Measurements from ENCODE around the gene COL5A3. TPM values are rescaled to one million over a fixed set of nuclear protein-coding genes. Genes with fewer than 3 reads are reported as not detected.

Gene COL5A3
- polyA plus RNA-seq, 1 donor from 2014 or later, result 0.11 TPM

DNA sequence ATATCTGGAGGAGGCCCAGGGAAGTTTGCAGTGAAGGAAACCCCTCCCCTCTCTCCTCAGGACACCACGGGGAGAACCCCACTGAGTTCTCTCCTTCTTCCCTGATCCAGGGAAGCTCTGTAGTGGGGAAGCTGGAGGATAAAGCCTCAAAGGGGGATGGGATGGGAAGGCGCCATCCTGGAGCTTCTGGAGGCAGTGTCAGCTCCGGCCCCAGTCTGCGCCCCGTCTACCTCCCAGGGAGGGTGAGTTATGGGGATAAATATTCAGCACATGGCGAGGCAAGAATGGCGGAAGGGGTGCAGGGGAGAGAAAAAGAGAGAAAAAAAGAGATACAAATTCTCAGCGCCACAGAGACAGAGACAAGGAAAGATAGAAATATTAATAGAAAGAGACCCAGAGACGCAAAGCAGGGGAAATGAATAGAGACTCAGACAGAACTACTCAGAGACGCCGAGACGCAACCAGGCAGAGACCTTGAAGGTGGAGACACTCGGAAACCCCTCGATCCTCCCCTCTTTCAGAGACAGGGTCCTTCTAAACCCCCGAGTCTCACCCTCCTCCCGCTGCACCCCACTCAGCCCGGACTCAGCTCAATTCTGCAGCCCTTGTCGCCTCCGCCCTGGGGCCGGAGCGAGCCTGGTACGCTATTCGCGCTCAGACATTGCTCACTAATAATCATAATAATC lies 97.6 kb downstream of the COL5A3 start:
- no peaks in the 10 kb centered on the region for H3K9me2 ChIP-seq (ENCODE audit: insufficient read depth, low read length)
- H2AFZ ChIP-seq (ENCODE audit: low read depth, low read length), result no peak overlapping the region
- peaks cover 3% of the 10 kb centered on the region for H3K79me2 ChIP-seq (replicated peaks; ENCODE audit: insufficient read depth, low read length)
- H3K36me3 ChIP-seq (ENCODE audit: insufficient read depth, low read length), result no peaks in the 10 kb centered on the region
- H3F3A ChIP-seq (ENCODE audit: insufficient read depth, low read length, poor library complexity, severe bottlenecking), result no peaks in the 10 kb centered on the region
- H3K4me3 ChIP-seq (ENCODE audit: low read length), result peak overlapping the region; percentile 56
- H3K27ac ChIP-seq (ENCODE audit: low read length), result no peak overlapping the region
- peaks cover 22% of the 10 kb centered on the region for H3K27me3 ChIP-seq (ENCODE audit: insufficient read depth, low read depth, low read length)
- H4K20me1 ChIP-seq (ENCODE audit: insufficient read depth), result peaks cover 41% of the 10 kb centered on the region
- no peaks in the 10 kb centered on the region for H3K9me3 ChIP-seq (ENCODE audit: low read length)
- H3K4me2 ChIP-seq (ENCODE audit: low read length), result no peak overlapping the region
- TF ChIP-seq EP300 (conservative IDR thresholded peaks at IDR 0.05; ENCODE audit: poor library complexity, severe bottlenecking), result no peak
- peak overlapping the region; percentile 5 for H3K9ac ChIP-seq (ENCODE audit: low read length)

GRCh38 chr19:9911524-9912185 lies 98.6 kb downstream of the COL5A3 start:
- H3K36me3 ChIP-seq (ENCODE audit: insufficient read depth, low read length), result no peaks in the 10 kb centered on the region
- H3K27me3 ChIP-seq (ENCODE audit: insufficient read depth, low read depth, low read length), result peaks cover 22% of the 10 kb centered on the region
- TF ChIP-seq EP300 (conservative IDR thresholded peaks at IDR 0.05; ENCODE audit: poor library complexity, severe bottlenecking) (no peak), SMC3 (conservative IDR thresholded peaks at IDR 0.05; ENCODE audit: poor library complexity) (no peak), CTCF (IDR thresholded peaks at IDR 0.05; ENCODE audit: poor library complexity, severe bottlenecking) (no peak), RAD21 (conservative IDR thresholded peaks at IDR 0.05) (no peak), EZH2 (IDR thresholded peaks at IDR 0.05; ENCODE audit: borderline replicate concordance, insufficient read depth, low read length, poor library complexity, severe bottlenecking) (no peak), TAF1 (IDR thresholded peaks at IDR 0.05; ENCODE audit: low read depth) (no peak), POLR2AphosphoS5 (IDR thresholded peaks at IDR 0.05) (no peak), MXI1 (conservative IDR thresholded peaks at IDR 0.05; ENCODE audit: poor library complexity, severe bottlenecking) (no peak)
- TF ChIP-seq, protein P1, sequence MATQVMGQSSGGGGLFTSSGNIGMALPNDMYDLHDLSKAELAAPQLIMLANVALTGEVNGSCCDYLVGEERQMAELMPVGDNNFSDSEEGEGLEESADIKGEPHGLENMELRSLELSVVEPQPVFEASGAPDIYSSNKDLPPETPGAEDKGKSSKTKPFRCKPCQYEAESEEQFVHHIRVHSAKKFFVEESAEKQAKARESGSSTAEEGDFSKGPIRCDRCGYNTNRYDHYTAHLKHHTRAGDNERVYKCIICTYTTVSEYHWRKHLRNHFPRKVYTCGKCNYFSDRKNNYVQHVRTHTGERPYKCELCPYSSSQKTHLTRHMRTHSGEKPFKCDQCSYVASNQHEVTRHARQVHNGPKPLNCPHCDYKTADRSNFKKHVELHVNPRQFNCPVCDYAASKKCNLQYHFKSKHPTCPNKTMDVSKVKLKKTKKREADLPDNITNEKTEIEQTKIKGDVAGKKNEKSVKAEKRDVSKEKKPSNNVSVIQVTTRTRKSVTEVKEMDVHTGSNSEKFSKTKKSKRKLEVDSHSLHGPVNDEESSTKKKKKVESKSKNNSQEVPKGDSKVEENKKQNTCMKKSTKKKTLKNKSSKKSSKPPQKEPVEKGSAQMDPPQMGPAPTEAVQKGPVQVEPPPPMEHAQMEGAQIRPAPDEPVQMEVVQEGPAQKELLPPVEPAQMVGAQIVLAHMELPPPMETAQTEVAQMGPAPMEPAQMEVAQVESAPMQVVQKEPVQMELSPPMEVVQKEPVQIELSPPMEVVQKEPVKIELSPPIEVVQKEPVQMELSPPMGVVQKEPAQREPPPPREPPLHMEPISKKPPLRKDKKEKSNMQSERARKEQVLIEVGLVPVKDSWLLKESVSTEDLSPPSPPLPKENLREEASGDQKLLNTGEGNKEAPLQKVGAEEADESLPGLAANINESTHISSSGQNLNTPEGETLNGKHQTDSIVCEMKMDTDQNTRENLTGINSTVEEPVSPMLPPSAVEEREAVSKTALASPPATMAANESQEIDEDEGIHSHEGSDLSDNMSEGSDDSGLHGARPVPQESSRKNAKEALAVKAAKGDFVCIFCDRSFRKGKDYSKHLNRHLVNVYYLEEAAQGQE (IDR thresholded peaks at IDR 0.05; ENCODE audit: borderline replicate concordance), result no peak
- no peak overlapping the region for H3K4me3 ChIP-seq (ENCODE audit: low read length)
- no peak overlapping the region for H3K4me2 ChIP-seq (ENCODE audit: low read length)
- H2AFZ ChIP-seq (ENCODE audit: low read depth, low read length), result no peak overlapping the region
- H3K9ac ChIP-seq (ENCODE audit: low read length), result no peak overlapping the region
- H3K9me2 ChIP-seq (ENCODE audit: insufficient read depth, low read length), result no peaks in the 10 kb centered on the region
- H3K9me3 ChIP-seq (ENCODE audit: low read length), result no peaks in the 10 kb centered on the region
- H3K27ac ChIP-seq (ENCODE audit: low read length), result no peak overlapping the region
- H3F3A ChIP-seq (ENCODE audit: insufficient read depth, low read length, poor library complexity, severe bottlenecking), result no peaks in the 10 kb centered on the region
- peaks cover 33% of the 10 kb centered on the region for H4K20me1 ChIP-seq (ENCODE audit: insufficient read depth)
- H3K79me2 ChIP-seq (replicated peaks; ENCODE audit: insufficient read depth, low read length), result no peaks in the 10 kb centered on the region

All from neural cell (in vitro differentiated cells).